Measurements from ENCODE around the gene ADSL.
"Not testable (repeated sequence)": the region's sequence is repeated elsewhere in the genome, so short reads cannot be mapped to it uniquely, and the experiment has no call there.

The ADSL gene

DNA sequence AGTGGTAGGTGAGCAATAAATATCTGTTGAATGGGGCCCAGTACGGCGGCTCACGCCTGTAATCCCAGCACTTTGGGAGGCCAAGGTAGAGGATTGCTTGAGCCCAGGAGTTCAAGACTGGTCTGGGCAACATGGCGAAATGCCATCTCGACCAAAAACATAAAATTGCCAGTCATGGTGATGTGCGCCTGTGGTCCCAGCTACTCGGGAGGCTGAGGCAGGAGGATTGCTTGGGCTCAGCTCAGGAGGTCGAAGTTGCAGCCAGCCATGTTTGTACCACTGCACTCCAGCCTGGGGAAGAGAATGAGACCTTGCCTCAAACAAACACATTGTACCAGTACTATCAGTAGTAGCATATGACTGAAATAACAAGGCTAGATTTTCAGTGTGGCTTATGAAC is 28.3 kb downstream of the ADSL start:
- no peak for DNase-seq (ENCODE audit: low read depth)

GRCh38 chr22:40376149-40376548 is 29.8 kb downstream of the ADSL start:
- no peak for DNase-seq (ENCODE audit: low read depth)

- no peak for DNase-seq (ENCODE audit: low read depth)
These were observed 31.6 kb downstream of the ADSL start for GRCh38 chr22:40377931-40378330.

GRCh38 chr22:40378448-40378847 is 32.1 kb downstream of the ADSL start:
- DNase-seq (ENCODE audit: low read depth): not testable (repeated sequence)

DNA sequence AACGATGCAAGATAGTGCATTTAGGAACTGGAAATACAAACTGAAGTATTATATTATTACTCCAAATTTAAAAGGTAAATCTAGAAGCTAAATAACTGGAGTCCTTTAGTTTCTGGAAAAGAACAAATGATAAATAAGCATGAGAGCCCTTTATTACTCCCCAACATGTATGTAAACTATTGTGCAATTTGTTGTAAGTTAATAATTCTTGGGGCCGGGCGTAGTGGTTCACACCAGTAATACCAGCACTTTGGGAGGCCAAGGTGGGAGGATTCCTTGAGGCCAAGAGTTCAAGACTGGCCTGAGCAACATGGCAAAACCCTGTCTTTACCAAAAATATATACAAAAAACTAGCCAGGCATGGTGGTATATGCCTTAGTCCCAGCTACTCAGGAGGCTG is 35.2 kb downstream of the ADSL start:
- no peak for DNase-seq (ENCODE audit: low read depth)

DNA sequence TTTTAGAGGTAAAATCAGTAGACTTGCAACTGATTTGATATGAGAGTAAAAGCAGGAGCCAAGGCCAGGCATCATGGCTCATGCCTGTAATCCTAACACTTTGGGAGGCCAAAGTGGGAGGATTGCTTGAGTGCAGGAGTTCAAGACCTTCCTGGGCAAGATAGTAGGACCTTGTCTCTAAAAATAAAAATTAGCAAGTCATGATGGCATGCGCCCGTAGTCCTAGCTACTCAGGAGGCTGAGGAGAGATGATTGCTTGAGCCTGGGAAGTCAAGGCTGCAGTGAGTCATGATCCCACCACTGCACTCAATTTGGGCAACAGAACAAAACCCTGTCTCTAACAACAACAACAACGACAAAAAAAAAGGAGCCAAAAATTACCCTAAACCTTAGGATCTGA is 37.6 kb downstream of the ADSL start:
- no peak for DNase-seq (ENCODE audit: low read depth)

GRCh38 chr22:40385036-40385782 is 38.9 kb downstream of the ADSL start:
- no peak for DNase-seq (ENCODE audit: low read depth)

- no peak for DNase-seq (ENCODE audit: low read depth)
These were observed 41.4 kb downstream of the ADSL start for GRCh38 chr22:40387746-40388145.

DNA sequence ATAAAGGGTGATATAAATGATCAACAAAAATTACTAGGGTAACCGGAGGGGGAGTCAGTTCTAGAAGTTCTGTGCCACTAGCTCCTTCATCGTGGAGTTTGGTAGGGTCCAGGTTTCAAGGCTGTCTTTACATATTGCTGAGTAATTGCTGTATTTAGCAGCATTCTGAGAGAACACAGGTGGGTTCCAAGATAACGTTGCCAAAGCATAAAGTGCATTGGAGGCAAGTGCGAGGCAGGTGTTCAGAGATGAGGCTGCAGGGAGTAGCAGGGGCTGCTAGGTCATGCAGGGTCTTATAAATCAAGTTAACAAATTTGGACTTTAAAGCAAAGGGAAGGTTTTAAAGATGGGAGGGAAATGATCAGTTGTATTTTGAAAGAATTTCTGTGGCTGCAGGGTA is 41.9 kb downstream of the ADSL start:
- DNase-seq (ENCODE audit: low read depth): no peak

DNA sequence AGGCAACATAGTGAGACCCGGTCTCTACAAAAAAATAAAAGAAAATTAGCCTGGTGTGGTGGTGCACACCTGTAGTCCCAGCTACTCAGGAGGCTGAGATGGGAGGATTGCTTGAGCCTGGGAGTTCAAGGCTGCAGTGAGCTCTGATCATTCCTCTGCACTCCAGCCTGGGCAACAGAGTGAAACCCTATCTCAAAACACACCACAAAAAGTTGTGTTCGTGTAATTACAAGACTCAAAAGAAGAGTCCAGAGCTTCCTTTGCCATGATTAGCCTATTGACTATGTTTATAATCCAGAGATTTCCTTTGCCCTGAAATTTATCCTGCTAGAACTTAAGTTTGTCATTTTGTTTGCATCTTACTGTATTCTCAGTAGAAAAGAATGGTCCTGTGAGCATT is 45.1 kb downstream of the ADSL start:
- DNase-seq (ENCODE audit: low read depth): no peak

DNA sequence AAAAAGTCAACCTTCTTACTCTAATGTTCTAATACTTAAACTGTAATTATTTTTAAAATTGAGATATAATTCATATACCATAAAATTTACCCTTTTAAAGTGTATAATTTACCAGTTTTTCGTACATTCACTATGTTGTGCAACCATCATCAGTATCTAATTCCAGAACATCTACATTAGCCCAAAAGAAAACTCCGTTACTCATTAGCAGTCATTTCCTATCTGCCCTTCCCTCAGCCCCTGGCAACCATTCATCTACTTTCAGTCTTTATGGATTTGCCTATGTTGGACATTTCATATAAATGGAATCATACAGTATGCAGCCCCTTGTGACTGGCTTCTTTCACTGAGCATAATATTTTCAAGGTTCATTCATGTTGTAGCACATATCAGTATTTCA is 46.3 kb downstream of the ADSL start:
- no peak for DNase-seq (ENCODE audit: low read depth)

GRCh38 chr22:40394607-40395006 is 48.3 kb downstream of the ADSL start:
- no peak for DNase-seq (ENCODE audit: low read depth)

DNA sequence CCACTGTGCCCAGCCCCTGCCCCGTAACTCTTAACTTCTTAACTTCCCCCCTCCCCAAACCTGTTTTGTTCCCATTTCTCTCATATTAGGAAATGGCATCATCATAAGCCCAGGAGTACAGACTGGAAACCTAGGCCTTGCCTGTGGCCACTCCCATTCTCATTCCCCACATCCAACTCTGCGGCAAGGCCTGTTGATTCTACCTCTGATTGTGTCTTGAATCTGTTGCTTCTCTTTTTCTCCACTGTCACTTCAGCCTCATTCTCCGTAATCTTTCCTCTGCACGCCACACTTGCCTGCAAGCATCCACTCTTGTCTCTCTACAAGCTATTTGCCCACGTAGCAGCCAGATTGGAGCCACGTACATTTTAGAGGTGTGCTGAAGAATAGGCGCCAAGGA is 49.3 kb downstream of the ADSL start:
- no peak for DNase-seq (ENCODE audit: low read depth)

DNA sequence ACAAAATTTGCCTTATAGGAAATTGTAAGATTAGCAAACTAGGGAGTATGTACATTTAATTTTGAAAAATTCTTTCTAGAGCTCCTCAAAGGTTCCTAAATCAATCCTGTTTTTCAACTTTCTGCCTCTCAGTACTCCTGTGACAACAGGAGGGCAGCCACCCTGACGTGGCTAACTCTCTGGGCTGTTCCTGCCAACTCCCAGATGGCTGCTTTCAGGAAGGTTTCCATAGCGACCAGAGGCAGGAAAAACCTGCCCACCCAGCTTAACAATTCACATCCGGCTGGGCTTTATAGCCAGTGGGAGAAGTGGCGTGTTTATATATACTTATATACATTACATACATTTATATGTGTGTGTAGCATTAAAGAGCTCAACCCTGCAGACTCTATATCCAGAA is 50.6 kb downstream of the ADSL start:
- no peak for DNase-seq (ENCODE audit: low read depth)

DNA sequence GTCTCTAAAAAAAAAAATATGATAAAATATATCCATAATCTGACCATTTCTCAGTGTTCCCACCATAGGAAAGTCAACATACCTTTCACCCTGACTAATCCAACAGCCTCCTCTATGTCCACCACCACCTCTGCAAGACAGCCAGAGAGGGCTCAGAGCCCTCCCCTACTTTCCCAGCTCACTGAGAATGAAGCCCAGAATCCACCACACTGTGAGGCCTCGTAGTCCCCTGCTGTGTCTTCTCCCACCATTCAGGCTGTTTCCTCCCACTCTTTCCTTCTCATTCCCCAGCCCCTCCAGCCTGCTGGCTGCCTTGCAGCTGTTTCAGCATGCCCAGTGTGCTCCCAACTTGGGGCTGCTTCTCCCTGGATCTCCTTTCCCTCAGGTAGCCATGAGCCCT is 51.1 kb downstream of the ADSL start:
- DNase-seq (ENCODE audit: low read depth): no peak

DNA sequence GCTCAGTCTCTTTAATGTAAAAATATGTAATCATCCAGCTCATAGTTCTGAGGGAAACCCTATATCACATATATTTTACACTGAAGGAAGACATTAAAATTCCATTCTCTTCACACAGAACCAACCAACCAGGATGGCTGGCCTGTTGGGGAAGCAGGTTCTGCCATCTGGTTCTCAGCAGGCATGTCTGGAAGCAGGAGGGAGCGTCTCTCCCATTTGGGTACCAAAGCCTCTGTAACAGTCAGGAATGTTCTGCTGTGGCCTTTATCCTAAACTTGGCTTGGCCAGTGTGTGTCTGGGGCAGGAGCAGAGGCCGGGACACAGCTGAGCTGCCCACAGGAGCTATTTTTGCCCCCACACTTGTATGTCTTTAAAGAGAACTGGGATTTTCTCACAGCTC is 53.3 kb downstream of the ADSL start:
- no peak for DNase-seq (ENCODE audit: low read depth)

GRCh38 chr22:40400159-40400558 is 53.9 kb downstream of the ADSL start:
- peak; percentile 18 for DNase-seq (ENCODE audit: low read depth)

- no peak for DNase-seq (ENCODE audit: low read depth)
These were observed 55.2 kb downstream of the ADSL start for GRCh38 chr22:40401532-40401931.

DNA sequence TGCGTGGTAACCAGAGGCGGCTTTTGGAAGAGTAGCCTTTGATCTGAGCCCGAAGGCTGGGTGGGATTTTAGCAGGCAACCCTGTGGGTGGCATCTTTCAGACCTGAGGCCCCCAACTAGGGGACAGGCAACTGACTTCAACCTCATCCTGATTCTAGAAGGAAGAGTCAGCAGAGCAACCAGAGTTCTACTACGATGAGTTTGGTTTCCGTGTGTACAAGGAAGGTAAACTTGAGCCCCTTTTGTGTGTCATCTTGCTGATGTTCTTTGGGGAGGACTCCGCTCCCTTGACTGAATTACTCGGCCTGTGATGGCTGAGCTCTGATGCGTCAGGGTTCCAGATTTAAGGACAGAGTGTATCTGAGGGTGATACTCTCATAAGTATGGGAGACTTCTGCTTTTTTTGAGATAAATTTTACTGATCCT is 55.7 kb downstream of the ADSL start:
- no peak for DNase-seq (ENCODE audit: low read depth)

DNA sequence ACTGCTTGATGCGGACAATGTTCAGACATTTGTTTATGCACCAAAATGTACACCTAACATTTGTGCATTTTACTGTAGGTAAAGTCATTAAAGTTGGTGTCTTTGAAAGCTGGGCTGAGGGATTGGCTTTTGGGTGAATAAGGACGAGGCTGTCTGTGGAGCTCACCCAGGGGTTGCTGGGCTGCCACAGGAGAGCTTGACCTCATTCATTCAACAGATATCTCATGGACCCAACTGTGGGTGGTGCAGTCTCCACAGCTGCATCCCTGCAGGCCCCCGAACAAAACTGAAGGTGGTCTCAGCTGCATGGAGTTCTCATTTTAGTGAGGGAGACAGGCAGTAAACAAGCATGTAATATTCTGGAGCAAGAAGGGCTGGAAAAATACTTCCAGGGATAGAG is 56.8 kb downstream of the ADSL start:
- DNase-seq (ENCODE audit: low read depth): no peak

DNA sequence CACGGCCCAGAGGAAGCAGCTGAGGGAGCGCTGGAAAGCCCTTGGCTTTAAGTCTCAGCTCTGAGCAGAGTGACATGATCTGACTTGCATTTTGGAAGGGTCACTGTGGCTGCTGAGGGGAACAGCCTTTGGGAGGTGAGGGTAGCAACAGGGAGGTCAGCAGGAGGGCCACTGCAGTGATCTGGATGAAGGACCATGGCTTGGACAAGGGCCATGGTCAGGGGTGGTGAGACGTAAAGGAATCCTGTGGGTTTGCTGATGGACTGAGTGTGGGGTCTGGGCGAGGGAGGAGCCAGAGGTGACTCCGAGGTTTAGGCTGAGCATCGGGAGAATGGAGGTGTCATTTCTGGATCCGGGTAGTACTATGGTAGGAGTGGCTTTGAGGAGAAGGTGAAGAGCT is 57.4 kb downstream of the ADSL start:
- no peak for DNase-seq (ENCODE audit: low read depth)

GRCh38 chr22:40404251-40405177 is 58.2 kb downstream of the ADSL start:
- DNase-seq (ENCODE audit: low read depth): no peak

All from activated T-cell treated with anti-CD3 and anti-CD28 coated beads for 1 hour (primary cell).